Sigmoid colon (tissue), 4 donors: Measurements from ENCODE around the gene NOL3.

Experiments
- EP300 ChIP-seq, 4 donors: sonication (generic); formaldehyde crosslinking; IDR thresholded peaks; one replicate each; pipeline ENCODE4 v1.6.1; 2017; ENCODE audit warnings: antibody characterized with exemption in 4 of 4
- POLR2A ChIP-seq, 2 donors: fragments of 450-650 bp; IDR thresholded peaks; one replicate each; pipeline ENCODE4 v1.6.1; 2016; ENCODE audit warnings: antibody characterized with exemption in 2 of 2, mild to moderate bottlenecking in 2 of 2, moderate library complexity in 2 of 2
- POLR2AphosphoS5 ChIP-seq, 4 donors: sonication (generic); formaldehyde crosslinking; IDR thresholded peaks; one replicate each; pipeline ENCODE4 v1.6.1; 2017; ENCODE audit warnings: antibody characterized with exemption in 4 of 4
- TF ChIP-seq, protein P1 (sequence below), 4 experiments: fragments of 450-650 bp in 3 of 4; fragments of 200-600 bp in 1 of 4; IDR thresholded peaks; one replicate each; pipeline ENCODE4 v1.5.1; 2016 to 2019; ENCODE audit warnings: antibody characterized with exemption in 4 of 4, mild to moderate bottlenecking in 3 of 4, moderate library complexity in 2 of 4

DNA sequence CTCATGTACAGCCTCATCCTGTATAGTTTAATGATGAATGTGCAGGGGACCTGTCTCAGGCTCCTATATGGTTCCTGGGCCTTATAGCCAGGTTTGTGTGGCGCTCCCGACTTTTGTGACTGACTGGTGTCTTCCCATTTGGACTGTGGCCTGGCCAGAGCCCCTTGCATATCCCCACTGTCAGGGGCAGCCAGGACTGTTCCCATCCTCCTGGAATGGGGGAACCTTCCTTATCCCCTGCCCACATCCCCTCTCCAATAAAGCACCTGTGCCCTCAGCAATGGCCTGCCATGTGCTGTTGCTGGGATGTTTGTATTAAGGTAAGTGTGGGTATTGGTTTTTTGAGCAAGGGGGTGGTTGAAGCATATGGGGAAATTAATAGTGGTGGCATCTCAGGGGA is 22.1 kb upstream of the NOL3 start:
- TF ChIP-seq POLR2AphosphoS5 (IDR thresholded peaks at IDR 0.05) = no peak
- TF ChIP-seq, protein P1, sequence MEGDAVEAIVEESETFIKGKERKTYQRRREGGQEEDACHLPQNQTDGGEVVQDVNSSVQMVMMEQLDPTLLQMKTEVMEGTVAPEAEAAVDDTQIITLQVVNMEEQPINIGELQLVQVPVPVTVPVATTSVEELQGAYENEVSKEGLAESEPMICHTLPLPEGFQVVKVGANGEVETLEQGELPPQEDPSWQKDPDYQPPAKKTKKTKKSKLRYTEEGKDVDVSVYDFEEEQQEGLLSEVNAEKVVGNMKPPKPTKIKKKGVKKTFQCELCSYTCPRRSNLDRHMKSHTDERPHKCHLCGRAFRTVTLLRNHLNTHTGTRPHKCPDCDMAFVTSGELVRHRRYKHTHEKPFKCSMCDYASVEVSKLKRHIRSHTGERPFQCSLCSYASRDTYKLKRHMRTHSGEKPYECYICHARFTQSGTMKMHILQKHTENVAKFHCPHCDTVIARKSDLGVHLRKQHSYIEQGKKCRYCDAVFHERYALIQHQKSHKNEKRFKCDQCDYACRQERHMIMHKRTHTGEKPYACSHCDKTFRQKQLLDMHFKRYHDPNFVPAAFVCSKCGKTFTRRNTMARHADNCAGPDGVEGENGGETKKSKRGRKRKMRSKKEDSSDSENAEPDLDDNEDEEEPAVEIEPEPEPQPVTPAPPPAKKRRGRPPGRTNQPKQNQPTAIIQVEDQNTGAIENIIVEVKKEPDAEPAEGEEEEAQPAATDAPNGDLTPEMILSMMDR (IDR thresholded peaks at IDR 0.05) = no peak
- no peak for TF ChIP-seq POLR2A (IDR thresholded peaks at IDR 0.05)
- TF ChIP-seq EP300 (IDR thresholded peaks at IDR 0.05) = no peak
